Mesenchymal stem cell (in vitro differentiated cells and primary cell): ENCODE measurements around the gene TMEM94.
"Not testable (repeated sequence)": the region's sequence is repeated elsewhere in the genome, so short reads cannot be mapped to it uniquely, and the experiment has no call there.

Experiments used
- DNase-seq: peaks from one replicate; pipeline ENCODE4 v3.0.0-alpha.2; 2013
- H2AFZ ChIP-seq: one replicate; pipeline ENCODE4 v1.6.1; 2013; ENCODE audit warnings: low read depth, mild to moderate bottlenecking, control low read depth, inconsistent platforms, low read length, moderate library complexity
- H2AK5ac ChIP-seq: 2 replicates; pipeline ENCODE4 v1.6.1; 2013; ENCODE audit warnings: low read length, moderate library complexity, mild to moderate bottlenecking, inconsistent platforms; ENCODE audit not compliant: severe bottlenecking
- H2BK120ac ChIP-seq: one replicate; pipeline ENCODE4 v1.6.1; 2013; ENCODE audit warnings: low read depth, mild to moderate bottlenecking, inconsistent platforms, low read length, moderate library complexity
- H2BK12ac ChIP-seq, 2 experiments: one replicate each; pipeline ENCODE4 v1.6.1; 2013; ENCODE audit warnings: inconsistent platforms in 2 of 2, low read length in 2 of 2, mild to moderate bottlenecking in 2 of 2, moderate library complexity in 2 of 2, control low read depth in 1 of 2
- H2BK15ac ChIP-seq: one replicate; pipeline ENCODE4 v1.6.1; 2013; ENCODE audit warnings: mild to moderate bottlenecking, low read depth, inconsistent platforms; ENCODE audit not compliant: poor library complexity, severe bottlenecking
- H2BK5ac ChIP-seq: 2 replicates; pipeline ENCODE4 v1.6.1; 2013; ENCODE audit warnings: low read depth, mild to moderate bottlenecking, low read length, control low read depth, inconsistent platforms; ENCODE audit not compliant: poor library complexity, severe bottlenecking
- H3K14ac ChIP-seq, 2 experiments: one replicate each; pipeline ENCODE4 v1.6.1; 2013; ENCODE audit warnings: inconsistent platforms in 2 of 2, low read length in 2 of 2, control low read depth in 1 of 2, mild to moderate bottlenecking in 1 of 2, moderate library complexity in 1 of 2
- H3K18ac ChIP-seq, 2 experiments: one replicate each; pipeline ENCODE4 v1.6.1; 2013; ENCODE audit warnings: inconsistent platforms in 2 of 2, low read length in 2 of 2, control low read depth in 1 of 2, low read depth in 1 of 2, mild to moderate bottlenecking in 1 of 2
- H3K23ac ChIP-seq, 2 experiments: one replicate each; pipeline ENCODE4 v1.6.1; 2013; ENCODE audit warnings: inconsistent platforms in 2 of 2, low read length in 2 of 2, mild to moderate bottlenecking in 2 of 2, moderate library complexity in 2 of 2, control low read depth in 1 of 2
- H3K27ac ChIP-seq: 2 replicates; pipeline ENCODE4 v1.5.1; 2013; ENCODE audit warnings: mild to moderate bottlenecking, moderate library complexity, low read length, control low read depth, inconsistent platforms; ENCODE audit not compliant: poor library complexity, severe bottlenecking
- H3K27me3 ChIP-seq, 2 experiments: 2 replicates each; pipeline versions ENCODE4 v1.6.1 to v1.7.0; 2013; ENCODE audit warnings: low read length in 2 of 2, mild to moderate bottlenecking in 2 of 2, moderate library complexity in 2 of 2, control low read depth in 1 of 2, inconsistent platforms in 1 of 2; ENCODE audit not compliant: control insufficient read depth in 1 of 2, insufficient read depth in 1 of 2
- H3K36me3 ChIP-seq, 2 experiments: 2 replicates each; pipeline versions ENCODE4 v1.6.1 to v1.7.0; 2013; ENCODE audit warnings: low read length in 2 of 2, control low read depth in 1 of 2, inconsistent platforms in 1 of 2, low read depth in 1 of 2, mild to moderate bottlenecking in 1 of 2; ENCODE audit not compliant: insufficient read depth in 2 of 2, control insufficient read depth in 1 of 2
- H3K4ac ChIP-seq, 2 experiments: one replicate each; pipeline ENCODE4 v1.6.1; 2013; ENCODE audit warnings: inconsistent platforms in 2 of 2, low read length in 2 of 2, mild to moderate bottlenecking in 2 of 2, moderate library complexity in 2 of 2, control low read depth in 1 of 2, low read depth in 1 of 2
- H3K4me1 ChIP-seq: 2 replicates; pipeline ENCODE4 v1.6.1; 2013; ENCODE audit warnings: low read depth, low read length, control low read depth; ENCODE audit not compliant: control insufficient read depth, insufficient read depth
- H3K4me2 ChIP-seq: 2 replicates; pipeline ENCODE4 v1.6.1; 2013; ENCODE audit warnings: low read length, mild to moderate bottlenecking, inconsistent platforms; ENCODE audit not compliant: poor library complexity, severe bottlenecking
- H3K4me3 ChIP-seq, 2 experiments: 2 replicates each; pipeline versions ENCODE4 v1.5.1 to v1.7.0; 2013; ENCODE audit warnings: low read length in 2 of 2, mild to moderate bottlenecking in 2 of 2, control low read depth in 1 of 2, low read depth in 1 of 2; ENCODE audit not compliant: insufficient read depth in 1 of 2
- H3K79me1 ChIP-seq: replicated peaks from 2 replicates; pipeline ENCODE4 v1.6.1; 2013; ENCODE audit warnings: mild to moderate bottlenecking, control low read depth, low read length, inconsistent platforms; ENCODE audit not compliant: poor library complexity, severe bottlenecking
- H3K9ac ChIP-seq: 2 replicates; pipeline ENCODE4 v1.7.0; 2013; ENCODE audit warnings: mild to moderate bottlenecking, low read length, moderate library complexity
- H3K9me3 ChIP-seq: 2 replicates; pipeline ENCODE4 v1.7.0; 2013; ENCODE audit warnings: mild to moderate bottlenecking, low read length; ENCODE audit not compliant: control insufficient read depth
- H4K8ac ChIP-seq: one replicate; pipeline ENCODE4 v1.6.1; 2013; ENCODE audit warnings: inconsistent platforms, mild to moderate bottlenecking, low read length, moderate library complexity
- H4K91ac ChIP-seq: one replicate; pipeline ENCODE4 v1.6.1; 2013; ENCODE audit warnings: mild to moderate bottlenecking, low read length, inconsistent platforms
- WGBS: methylation state at CpG from one replicate; pipeline ENCODE4 v1.1.7; 2013; ENCODE audit warnings: mixed read lengths; 5-methylcytosine and 5-hydroxymethylcytosine counted together

TMEM94 gene

GRCh38 chr17:75447951-75448856 lies 8.2 kb upstream of the TMEM94 start:
- Histone ChIP-seq H4K8ac (no peak overlapping the region), H3K4me3 (no peak overlapping the region), H3K4me2 (no peak overlapping the region), H3K18ac (no peak overlapping the region), H2BK120ac (no peak overlapping the region), H3K36me3 (no peaks in the 10 kb centered on the region), H3K9me3 (no peaks in the 10 kb centered on the region), H2AK5ac (no peak overlapping the region), H2AFZ (no peak overlapping the region), H4K91ac (no peak overlapping the region), H2BK12ac (no peak overlapping the region), H3K4me1 (peaks cover 4% of the 10 kb centered on the region), H3K14ac (no peak overlapping the region), H3K9ac (no peak overlapping the region), H3K4ac (no peak overlapping the region), H3K79me1 (no peaks in the 10 kb centered on the region), H3K27me3 (no peaks in the 10 kb centered on the region), H2BK15ac (no peak overlapping the region), H2BK5ac (no peak overlapping the region), H3K23ac (no peak overlapping the region), H3K27ac (no peak overlapping the region)
- WGBS, result 86% methylated on average over 17 of the region's 17 CpGs
- DNase-seq, result no peak

- Histone ChIP-seq H4K8ac (no peak overlapping the region), H3K4me1 (peaks cover 9% of the 10 kb centered on the region), H2BK15ac (no peak overlapping the region), H2BK12ac (no peak overlapping the region), H3K4me2 (no peak overlapping the region), H2AFZ (no peak overlapping the region), H3K36me3 (no peaks in the 10 kb centered on the region), H2BK120ac (no peak overlapping the region), H2BK5ac (no peak overlapping the region), H3K4me3 (no peak overlapping the region), H3K27me3 (no peaks in the 10 kb centered on the region), H4K91ac (no peak overlapping the region), H3K14ac (no peak overlapping the region), H3K27ac (no peak overlapping the region), H3K18ac (no peak overlapping the region), H3K23ac (no peak overlapping the region), H3K9me3 (no peaks in the 10 kb centered on the region), H3K4ac (no peak overlapping the region), H2AK5ac (no peak overlapping the region), H3K9ac (no peak overlapping the region), H3K79me1 (no peaks in the 10 kb centered on the region)
- WGBS, result 99% methylated on average over 4 of the region's 4 CpGs
- no peak for DNase-seq
Observed at GRCh38 chr17:75450270-75450669, 6.2 kb upstream of the TMEM94 start.

DNA sequence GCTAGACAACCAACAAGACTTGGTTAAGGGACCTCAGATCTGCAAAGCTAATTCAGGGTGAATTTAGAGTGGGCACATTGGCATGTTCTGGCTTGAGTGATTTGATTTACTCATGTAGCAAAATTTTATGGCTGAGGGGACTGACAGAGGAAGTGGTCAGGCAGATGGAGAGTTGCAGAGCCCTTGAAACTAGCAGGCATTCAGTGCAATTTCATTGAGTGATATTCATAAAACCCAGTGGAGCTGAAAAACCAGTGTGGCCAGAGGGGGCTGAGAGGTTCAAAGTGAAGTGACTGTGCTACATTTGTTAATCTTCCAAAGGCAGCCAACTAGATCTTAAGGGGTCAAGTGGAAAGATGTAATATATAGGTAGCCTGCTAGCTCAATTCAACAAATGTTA lies 2.2 kb upstream of the TMEM94 start:
- H3K79me1 ChIP-seq, result peaks cover 12% of the 10 kb centered on the region
- H2BK15ac ChIP-seq, result no peak overlapping the region
- no peak overlapping the region for H4K91ac ChIP-seq
- no peak overlapping the region for H4K8ac ChIP-seq
- no peak overlapping the region for H3K4me3 ChIP-seq
- no peak overlapping the region for H3K14ac ChIP-seq
- no peaks in the 10 kb centered on the region for H3K27me3 ChIP-seq
- DNase-seq, result no peak
- H3K9me3 ChIP-seq, result no peaks in the 10 kb centered on the region
- H2AK5ac ChIP-seq, result no peak overlapping the region
- H2BK5ac ChIP-seq, result no peak overlapping the region
- H3K27ac ChIP-seq, result peak overlapping the region; percentile 79
- H2BK120ac ChIP-seq, result no peak overlapping the region
- H3K4me2 ChIP-seq, result no peak overlapping the region
- H3K18ac ChIP-seq, result no peak overlapping the region
- no peaks in the 10 kb centered on the region for H3K36me3 ChIP-seq
- H3K4ac ChIP-seq, result no peak overlapping the region
- no peak overlapping the region for H2AFZ ChIP-seq
- H3K23ac ChIP-seq, result no peak overlapping the region
- H3K4me1 ChIP-seq, result peaks cover 9% of the 10 kb centered on the region
- H3K9ac ChIP-seq, result no peak overlapping the region
- no peak overlapping the region for H2BK12ac ChIP-seq

DNA sequence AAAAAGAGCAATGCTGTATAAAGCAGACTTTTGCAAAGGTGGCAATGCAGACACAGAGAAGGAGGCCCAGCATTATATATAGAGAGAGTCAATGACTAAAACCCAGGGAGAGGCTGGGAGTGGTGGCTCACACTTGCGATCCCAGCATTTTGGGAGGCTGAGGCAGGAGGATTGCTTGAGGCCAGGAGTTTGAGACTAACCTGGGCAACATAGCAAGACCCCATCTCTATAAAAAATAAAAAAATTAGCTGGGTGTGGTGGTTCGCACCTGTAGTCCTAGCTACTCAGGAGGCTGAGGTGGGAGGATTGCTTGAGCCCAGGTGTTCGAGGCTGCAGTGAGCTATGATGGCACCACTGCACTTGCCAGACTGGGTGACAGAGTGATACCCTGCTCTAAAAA lies 1.8 kb upstream of the TMEM94 start:
- H3K27me3 ChIP-seq, H3K9me3 ChIP-seq, H2BK12ac ChIP-seq, H2BK5ac ChIP-seq, H3K36me3 ChIP-seq, H3K23ac ChIP-seq, H3K4me3 ChIP-seq, H2AK5ac ChIP-seq, H2BK120ac ChIP-seq, H3K18ac ChIP-seq, H2BK15ac ChIP-seq, H3K4ac ChIP-seq, H3K4me2 ChIP-seq, H2AFZ ChIP-seq, DNase-seq, H3K4me1 ChIP-seq, H3K9ac ChIP-seq, H3K14ac ChIP-seq, H4K91ac ChIP-seq, H4K8ac ChIP-seq: not testable (repeated sequence)
- Histone ChIP-seq H3K79me1 (peaks cover 14% of the 10 kb centered on the region), H3K27ac (peak overlapping the region; percentile 79)
- WGBS, result 90% methylated on average over 2 of the region's 3 CpGs
